Caco-2 (cell line): Measurements from ENCODE around the gene ABCD1. TPM values are rescaled to one million over a fixed set of nuclear protein-coding genes. Genes with fewer than 3 reads are reported as not detected.
A peak's percentile ranks its signal among the peaks of the same experiment; 100 is the strongest.
"Not testable (repeated sequence)": the region's sequence is repeated elsewhere in the genome, so short reads cannot be mapped to it uniquely, and the experiment has no call there.

Experiments
- BruUV-seq: library from RNA; stranded (reverse); fragments of 400-500 nt; replicated peaks from 2 replicates; lab custom pipeline; 2021; lab: Mats Ljungman, UMichigan
- CTCF ChIA-PET: fragments of 300-600 bp; sonication (Branson Sonifier 250); formaldehyde crosslinking; loops from one replicate; lab custom pipeline; 2022; ENCODE audit warnings: antibody characterized with exemption; lab: Charles Lee
- POLR2A ChIA-PET: fragments of 300-600 bp; sonication (Branson Sonifier 250); formaldehyde crosslinking; loops from one replicate; lab custom pipeline; 2022; ENCODE audit warnings: antibody characterized with exemption; lab: Charles Lee
- DNase-seq, 2 experiments: peaks; one replicate each; pipeline versions ENCODE4 v3.0.0 to v3.0.0-alpha.2; 2020 to 2022
- H3K27me3 ChIP-seq: replicated peaks from 2 replicates; pipeline ENCODE4 v1.6.0; 2011; ENCODE audit warnings: low read length; ENCODE audit not compliant: control insufficient read depth, insufficient read depth
- H3K36me3 ChIP-seq: 2 replicates; pipeline ENCODE4 v1.5.1; 2011; ENCODE audit warnings: low read length; ENCODE audit not compliant: control insufficient read depth, insufficient read depth
- H3K4me1 ChIP-seq: fragments of 250-450 bp; sonication (Bioruptor Pico); 2 replicates; pipeline ENCODE4 v1.5.1; 2020; ENCODE audit warnings: mild to moderate bottlenecking
- H3K4me3 ChIP-seq: 2 replicates; pipeline ENCODE4 v1.5.1; 2011; ENCODE audit warnings: low read depth, mild to moderate bottlenecking, control low read depth, low read length
- H3K9me3 ChIP-seq: fragments of 250-450 bp; sonication (Bioruptor Pico); 2 replicates; pipeline ENCODE4 v1.5.1; 2020; ENCODE audit warnings: mild to moderate bottlenecking, moderate library complexity
- H3K27ac Mint-ChIP-seq: one replicate; pipeline ENCODE4 v1.8.0; 2022; ENCODE audit warnings: mixed read lengths; ENCODE audit not compliant: unreplicated experiment
- H3K27me3 Mint-ChIP-seq: one replicate; pipeline ENCODE4 v1.8.0; 2022; ENCODE audit warnings: mixed read lengths; ENCODE audit not compliant: insufficient read depth, unreplicated experiment
- H3K36me3 Mint-ChIP-seq: one replicate; pipeline ENCODE4 v1.8.0; 2022; ENCODE audit warnings: mild to moderate bottlenecking, mixed read lengths; ENCODE audit not compliant: insufficient read depth, unreplicated experiment
- H3K4me1 Mint-ChIP-seq: one replicate; pipeline ENCODE4 v1.8.0; 2022; ENCODE audit warnings: low read depth, mixed read lengths; ENCODE audit not compliant: unreplicated experiment
- H3K4me3 Mint-ChIP-seq: one replicate; pipeline ENCODE4 v1.8.0; 2022; ENCODE audit warnings: mild to moderate bottlenecking, moderate library complexity, mixed read lengths; ENCODE audit not compliant: unreplicated experiment
- H3K9me3 Mint-ChIP-seq: one replicate; pipeline ENCODE4 v1.8.0; 2022; ENCODE audit warnings: mixed read lengths; ENCODE audit not compliant: unreplicated experiment
- CTCF ChIP-seq, 2 experiments: fragments of 200-600 bp in 1 of 2; IDR thresholded peaks; 1 replicate in 1 of 2; 2 replicates in 1 of 2; pipeline versions ENCODE4 v1.5.1 to v1.8.0; 2011 to 2022; ENCODE audit warnings: antibody characterized with exemption in 1 of 2, control low read depth in 1 of 2, inconsistent platforms in 1 of 2, low read depth in 1 of 2, low read length in 1 of 2, mild to moderate bottlenecking in 1 of 2, moderate library complexity in 1 of 2; ENCODE audit not compliant: insufficient read depth in 1 of 2, severe bottlenecking in 1 of 2, unreplicated experiment in 1 of 2
- intact Hi-C: fragments of 100-400 bp; cut with micrococcal nuclease; formaldehyde crosslinking; loops from one replicate; pipeline ENCODE4 v1.10.0; 2022; ENCODE audit not compliant: unreplicated experiment
- total RNA-seq: library from RNA; stranded (reverse); gene quantifications from 2 replicates; pipeline ENCODE4 v1.2.3, GENCODE V29; 2022

Gene ABCD1
- total RNA-seq, 1 experiment from 2014 or later: 4.3 TPM

GRCh38 chrX:153742796-153743467 is 18.3 kb downstream of the ABCD1 start:
- POLR2A ChIA-PET, H3K9me3 Mint-ChIP-seq: not testable (repeated sequence)

GRCh38 chrX:153743468-153744209 is 19.0 kb downstream of the ABCD1 start:
- peak in 1 of 2 experiments; percentile 50 for DNase-seq
- H3K27ac Mint-ChIP-seq, CTCF ChIA-PET, H3K4me1 Mint-ChIP-seq, H3K4me3 Mint-ChIP-seq, H3K4me3 ChIP-seq, BruUV-seq, H3K36me3 Mint-ChIP-seq, H3K27me3 ChIP-seq, H3K9me3 ChIP-seq, H3K4me1 ChIP-seq, POLR2A ChIA-PET, H3K27me3 Mint-ChIP-seq, H3K36me3 ChIP-seq, H3K9me3 Mint-ChIP-seq, intact Hi-C loops: not testable (repeated sequence)

More at GRCh38 chrX:153742796-153743467, 18.3 kb downstream of the ABCD1 start:
- intact Hi-C loops, H3K4me1 ChIP-seq, DNase-seq, BruUV-seq, H3K4me1 Mint-ChIP-seq, H3K27me3 Mint-ChIP-seq, H3K36me3 ChIP-seq, H3K36me3 Mint-ChIP-seq, H3K27ac Mint-ChIP-seq, CTCF ChIA-PET, H3K27me3 ChIP-seq, H3K4me3 ChIP-seq, H3K4me3 Mint-ChIP-seq, H3K9me3 ChIP-seq: not testable (repeated sequence)

GRCh38 chrX:153744210-153745066 is 19.8 kb downstream of the ABCD1 start:
- H3K36me3 ChIP-seq: no peaks in the 10 kb centered on the region
- H3K9me3 ChIP-seq: no peaks in the 10 kb centered on the region
- TF ChIP-seq CTCF (IDR thresholded peaks at IDR 0.05; ENCODE audit: insufficient read depth in 1 of 2, low read depth in 1 of 2, low read length in 1 of 2, severe bottlenecking in 1 of 2, unreplicated experiment in 1 of 2): no peak
- intact Hi-C loops: no loop called here
- DNase-seq: no peak
- Mint-ChIP-seq H3K4me3 (no peak overlapping the region), H3K27me3 (peaks cover 3% of the 10 kb centered on the region), H3K4me1 (no peaks in the 10 kb centered on the region), H3K36me3 (no peaks in the 10 kb centered on the region), H3K9me3 (no peaks in the 10 kb centered on the region), H3K27ac (no peak overlapping the region)
- H3K4me1 ChIP-seq: no peaks in the 10 kb centered on the region
- no peak overlapping the region for H3K4me3 ChIP-seq
- H3K27me3 ChIP-seq: no peaks in the 10 kb centered on the region
- ChIA-PET CTCF (no interaction called here), POLR2A (no interaction called here)
- no TSS peak for BruUV-seq

- BruUV-seq, H3K36me3 Mint-ChIP-seq, H3K9me3 ChIP-seq, POLR2A ChIA-PET, H3K27ac Mint-ChIP-seq, H3K27me3 ChIP-seq, CTCF ChIA-PET, H3K4me3 Mint-ChIP-seq, H3K4me1 Mint-ChIP-seq, H3K27me3 Mint-ChIP-seq, H3K4me3 ChIP-seq, H3K9me3 Mint-ChIP-seq, H3K4me1 ChIP-seq, intact Hi-C loops, DNase-seq, H3K36me3 ChIP-seq: not testable (repeated sequence)
Measured at GRCh38 chrX:153745067-153745433, 20.4 kb downstream of the ABCD1 start.
